ENCODE data around the gene ETFRF1. TPM values are rescaled to one million over a fixed set of nuclear protein-coding genes. Genes with fewer than 3 reads are reported as not detected.

Gene ETFRF1
- total RNA-seq, 1 experiment from 2014 or later = 7.7 TPM

DNA sequence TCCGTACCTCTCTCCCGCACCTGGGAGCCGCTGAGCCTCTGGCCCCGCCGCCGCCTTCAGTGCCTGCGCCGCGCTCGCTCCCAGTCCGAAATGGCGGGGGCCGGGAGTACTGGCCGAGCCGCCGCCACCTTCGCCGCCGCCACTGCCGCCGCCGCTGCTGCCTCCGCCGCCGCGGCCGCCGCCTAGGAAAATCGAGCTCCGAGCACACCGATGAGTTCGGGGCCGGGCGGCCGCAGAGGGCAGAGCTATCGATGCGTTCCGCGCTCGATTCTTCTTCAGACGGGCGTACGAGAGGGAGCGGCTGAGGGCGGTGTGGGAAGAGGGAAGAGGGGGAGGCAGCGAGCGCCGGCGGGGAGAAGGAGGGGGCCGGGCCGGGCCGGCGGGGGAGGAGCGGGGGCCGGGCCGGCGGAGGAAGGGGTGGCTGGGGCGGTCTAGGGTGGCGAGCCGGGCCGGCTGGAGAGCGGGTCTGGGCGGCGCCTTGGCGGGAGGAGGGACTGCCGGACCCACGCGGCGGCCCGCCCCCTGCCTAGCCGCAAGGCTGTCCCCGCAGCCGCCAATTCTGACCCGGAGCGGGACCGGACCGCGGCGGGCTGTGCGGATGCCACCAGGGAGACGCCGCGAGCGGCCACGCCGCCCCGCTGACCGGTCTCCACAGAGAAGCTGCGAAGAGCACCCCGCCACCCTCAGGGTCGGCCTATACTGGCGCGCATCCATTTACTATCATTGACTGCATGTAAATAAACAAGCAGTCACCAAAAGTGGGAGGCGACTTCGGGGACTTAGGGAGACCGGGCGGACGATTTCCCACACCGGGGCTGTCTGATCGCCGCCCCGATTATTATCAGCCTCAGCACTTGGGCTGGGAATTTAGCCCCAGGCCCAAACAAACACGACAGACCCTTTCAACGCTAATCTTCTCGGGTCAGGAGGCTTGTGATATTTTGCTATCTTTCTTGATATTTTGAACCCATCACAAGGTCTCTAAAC is 56.0 kb downstream of the ETFRF1 start, which contains the start of gene KRAS:
Gene KRAS, minus strand, starts transcription at position 186 of the 987 bp plus-strand sequence.
- H3K9me3 ChIP-seq (ENCODE audit: low read length) = no peaks in the 10 kb centered on the region
- POLR2A ChIA-PET (ENCODE audit: unreplicated experiment) = interaction anchor here (0.6 kb wide), 1 partner anchor 12 kb away, joined by 4 read pairs; no protein-coding TSS in a partner anchor
- no peaks in the 10 kb centered on the region for H3K36me3 ChIP-seq (ENCODE audit: low read depth, low read length)
- no peaks in the 10 kb centered on the region for H4K20me1 ChIP-seq (ENCODE audit: low read length)
- ATAC-seq = peak; percentile 91
- CTCF ChIA-PET = interaction anchor here (0.6 to 1.0 kb wide), 2 partner anchors 10 to 315 kb away, joined by 3 to 6 read pairs; no protein-coding TSS in a partner anchor
- H3K9ac ChIP-seq (ENCODE audit: low read length) = peak within 1 kb of the TSS; percentile 51
- no peaks in the 10 kb centered on the region for H3F3A ChIP-seq (ENCODE audit: low read length, unreplicated experiment)
- H3K79me2 ChIP-seq (ENCODE audit: low read length) = peaks cover 33% of the 10 kb centered on the region
- no TSS peak for BruUV-seq (replicated peaks)
- peak within 1 kb of the TSS; percentile 96 for H3K4me3 ChIP-seq (ENCODE audit: low read length)
- intact Hi-C loops (cut with micrococcal nuclease) = no loop called here
- TF ChIP-seq, protein P1, sequence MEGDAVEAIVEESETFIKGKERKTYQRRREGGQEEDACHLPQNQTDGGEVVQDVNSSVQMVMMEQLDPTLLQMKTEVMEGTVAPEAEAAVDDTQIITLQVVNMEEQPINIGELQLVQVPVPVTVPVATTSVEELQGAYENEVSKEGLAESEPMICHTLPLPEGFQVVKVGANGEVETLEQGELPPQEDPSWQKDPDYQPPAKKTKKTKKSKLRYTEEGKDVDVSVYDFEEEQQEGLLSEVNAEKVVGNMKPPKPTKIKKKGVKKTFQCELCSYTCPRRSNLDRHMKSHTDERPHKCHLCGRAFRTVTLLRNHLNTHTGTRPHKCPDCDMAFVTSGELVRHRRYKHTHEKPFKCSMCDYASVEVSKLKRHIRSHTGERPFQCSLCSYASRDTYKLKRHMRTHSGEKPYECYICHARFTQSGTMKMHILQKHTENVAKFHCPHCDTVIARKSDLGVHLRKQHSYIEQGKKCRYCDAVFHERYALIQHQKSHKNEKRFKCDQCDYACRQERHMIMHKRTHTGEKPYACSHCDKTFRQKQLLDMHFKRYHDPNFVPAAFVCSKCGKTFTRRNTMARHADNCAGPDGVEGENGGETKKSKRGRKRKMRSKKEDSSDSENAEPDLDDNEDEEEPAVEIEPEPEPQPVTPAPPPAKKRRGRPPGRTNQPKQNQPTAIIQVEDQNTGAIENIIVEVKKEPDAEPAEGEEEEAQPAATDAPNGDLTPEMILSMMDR (conservative IDR thresholded peaks at IDR 0.05; ENCODE audit: low read depth, low read length) = no peak
- TF ChIP-seq EZH2 (IDR thresholded peaks at IDR 0.05; ENCODE audit: low read length, unreplicated experiment) (no peak), EZH2phosphoT487 (IDR thresholded peaks at IDR 0.05; ENCODE audit: borderline replicate concordance, low read length) (no peak)
- no peaks in the 10 kb centered on the region for H3K9me2 ChIP-seq (replicated peaks; ENCODE audit: low read length)
- peak; percentile 93 for DNase-seq
- H3K27me3 ChIP-seq (ENCODE audit: low read length) = no peaks in the 10 kb centered on the region
- no peak within 1 kb of the TSS for H3K27ac ChIP-seq (ENCODE audit: low read length)
- peak within 1 kb of the TSS; percentile 95 for H3K4me2 ChIP-seq (ENCODE audit: low read length)
- peaks cover 10% of the 10 kb centered on the region for H3K4me1 ChIP-seq (ENCODE audit: insufficient read depth, low read length)
- peak within 1 kb of the TSS; percentile 95 for H2AFZ ChIP-seq (ENCODE audit: low read length)

DNA sequence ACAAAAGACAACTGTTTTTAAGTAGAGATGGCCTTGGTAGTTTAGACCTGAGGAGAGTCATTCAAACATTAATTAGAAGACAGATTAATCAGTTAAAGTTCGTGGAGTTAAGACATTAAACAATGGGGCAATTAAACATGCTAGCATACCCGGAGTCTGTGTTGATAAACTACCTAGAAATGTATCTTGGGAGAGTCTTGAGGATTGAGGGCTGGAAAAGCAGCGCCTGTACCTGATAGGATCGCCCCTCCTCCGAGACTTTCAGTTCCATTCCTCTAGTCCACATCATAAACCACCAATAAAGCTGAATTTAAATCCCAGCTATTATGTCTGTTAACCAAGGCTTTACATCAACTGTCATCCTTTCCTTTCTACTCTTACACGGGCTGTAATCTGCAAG is 56.7 kb downstream of the ETFRF1 start:
- no peak for TF ChIP-seq EZH2 (IDR thresholded peaks at IDR 0.05; ENCODE audit: low read length, unreplicated experiment)
- no peak for TF ChIP-seq EZH2phosphoT487 (IDR thresholded peaks at IDR 0.05; ENCODE audit: borderline replicate concordance, low read length)
- TF ChIP-seq, protein P1 (conservative IDR thresholded peaks at IDR 0.05; ENCODE audit: low read depth, low read length) = no peak
- Histone ChIP-seq H3K4me2 (ENCODE audit: low read length) (peak overlapping the region; percentile 95), H3K79me2 (ENCODE audit: low read length) (peaks cover 32% of the 10 kb centered on the region), H3F3A (ENCODE audit: low read length, unreplicated experiment) (no peaks in the 10 kb centered on the region), H3K27me3 (ENCODE audit: low read length) (no peaks in the 10 kb centered on the region), H4K20me1 (ENCODE audit: low read length) (no peaks in the 10 kb centered on the region), H3K4me1 (ENCODE audit: insufficient read depth, low read length) (peaks cover 10% of the 10 kb centered on the region), H3K27ac (ENCODE audit: low read length) (no peak overlapping the region), H2AFZ (ENCODE audit: low read length) (peak overlapping the region; percentile 95), H3K9me3 (ENCODE audit: low read length) (no peaks in the 10 kb centered on the region), H3K4me3 (ENCODE audit: low read length) (peak overlapping the region; percentile 96), H3K9ac (ENCODE audit: low read length) (peak overlapping the region; percentile 46), H3K9me2 (replicated peaks; ENCODE audit: low read length) (no peaks in the 10 kb centered on the region), H3K36me3 (ENCODE audit: low read depth, low read length) (no peaks in the 10 kb centered on the region)
- intact Hi-C loops (cut with micrococcal nuclease) = no loop called here
- ATAC-seq (no peak), DNase-seq (no peak)
- no TSS peak for BruUV-seq (replicated peaks)
- POLR2A ChIA-PET (ENCODE audit: unreplicated experiment) = no interaction called here
- CTCF ChIA-PET = no interaction called here

Data from PC-3 (cell line).